Activated CD4-positive, CD25-positive, alpha-beta regulatory T cell (primary cell): ENCODE measurements around the gene FGD3.
"Not testable (repeated sequence)": the region's sequence is repeated elsewhere in the genome, so short reads cannot be mapped to it uniquely, and the experiment has no call there.

Experiments used
- DNase-seq, 4 experiments: peaks; one replicate each; lab custom pipeline; 2025; lab: John Stamatoyannopoulos, UW

Gene FGD3

DNA sequence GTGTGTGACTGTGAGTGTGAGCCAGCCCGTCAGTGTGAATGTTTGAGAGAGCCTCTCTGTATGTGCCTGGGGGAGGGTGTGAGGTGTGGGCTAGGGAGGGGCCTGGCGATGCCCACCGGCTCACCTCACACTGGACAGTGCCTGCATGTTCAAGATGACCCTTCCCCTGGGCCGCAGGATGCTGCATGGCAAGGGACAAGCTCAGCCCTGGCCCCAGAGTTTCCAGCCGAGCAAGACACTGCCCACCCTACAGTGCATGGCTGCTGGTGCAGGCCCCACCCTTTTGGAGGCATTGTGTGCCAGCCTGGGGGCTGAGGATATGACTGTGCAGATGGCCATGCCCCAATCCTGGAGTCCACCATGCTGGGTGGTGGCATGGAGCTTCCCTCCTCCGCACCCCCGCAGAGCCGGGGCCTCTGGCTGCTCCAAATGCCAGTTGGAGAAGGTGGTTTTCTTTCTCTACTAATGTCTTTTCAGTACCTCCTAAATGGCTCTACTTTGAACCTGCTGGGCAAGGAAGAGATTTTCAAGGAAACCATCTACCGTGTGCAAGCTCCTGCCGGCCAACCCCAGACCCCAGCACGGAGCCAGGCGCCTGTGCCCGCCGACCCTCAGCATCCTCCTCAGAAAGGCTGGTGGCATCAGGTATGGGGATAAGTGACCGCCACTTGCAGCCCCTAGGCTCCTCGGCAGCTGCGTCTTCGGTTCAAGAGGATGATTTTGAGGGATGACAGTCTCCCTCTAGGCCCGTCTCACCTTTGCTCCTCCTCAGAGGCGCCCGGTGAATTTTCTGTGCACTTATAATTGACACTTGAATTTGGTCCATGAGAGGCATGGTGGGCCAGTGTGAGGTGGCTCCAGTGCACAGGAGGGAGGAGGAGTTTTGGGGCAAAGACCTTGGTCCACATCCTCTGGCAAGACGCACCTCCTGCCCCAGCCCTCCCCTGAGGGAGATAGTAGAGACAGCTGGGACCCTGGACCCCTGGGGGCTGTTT, 27.7 kb downstream of the FGD3 start:
- no peak for DNase-seq

DNA sequence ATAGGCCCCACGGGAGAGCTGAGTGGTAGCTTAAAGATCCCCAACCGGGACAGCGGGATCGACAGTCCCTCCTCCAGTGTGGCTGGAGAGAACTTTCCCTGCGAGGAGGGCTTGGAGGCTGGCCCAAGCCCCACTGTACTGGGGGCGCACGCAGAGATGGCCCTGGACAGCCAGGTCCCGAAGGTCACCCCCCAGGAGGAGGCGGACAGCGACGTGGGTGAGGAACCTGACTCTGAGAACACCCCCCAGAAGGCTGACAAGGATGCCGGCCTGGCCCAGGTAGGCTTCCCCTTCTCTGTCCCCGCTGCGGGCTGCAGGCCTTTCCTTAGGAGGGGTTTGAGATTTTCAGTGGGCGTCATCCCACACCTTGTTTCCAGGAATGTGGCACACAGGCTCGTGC, 29.1 kb downstream of the FGD3 start:
- no peak for DNase-seq

DNA sequence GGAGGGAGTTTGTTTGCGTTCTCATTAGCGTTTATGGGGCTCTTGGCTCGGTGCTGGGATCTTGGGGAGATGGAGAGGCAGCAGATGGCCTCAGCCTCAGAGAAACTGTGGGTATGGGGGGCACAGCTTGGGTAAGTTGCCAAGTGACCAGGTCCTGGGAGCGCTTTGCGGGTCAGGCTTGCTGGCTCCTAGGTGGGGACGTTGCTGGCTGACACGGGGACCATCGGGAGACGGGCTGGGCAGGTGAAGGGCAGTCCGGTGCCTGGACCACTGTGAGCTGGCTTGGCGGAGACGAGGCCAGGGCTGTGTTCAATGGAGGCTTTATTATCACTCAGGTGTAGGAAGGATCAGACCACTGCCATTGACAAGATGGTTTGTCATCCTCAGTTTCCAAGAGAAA, 30.0 kb downstream of the FGD3 start:
- DNase-seq: no peak

DNA sequence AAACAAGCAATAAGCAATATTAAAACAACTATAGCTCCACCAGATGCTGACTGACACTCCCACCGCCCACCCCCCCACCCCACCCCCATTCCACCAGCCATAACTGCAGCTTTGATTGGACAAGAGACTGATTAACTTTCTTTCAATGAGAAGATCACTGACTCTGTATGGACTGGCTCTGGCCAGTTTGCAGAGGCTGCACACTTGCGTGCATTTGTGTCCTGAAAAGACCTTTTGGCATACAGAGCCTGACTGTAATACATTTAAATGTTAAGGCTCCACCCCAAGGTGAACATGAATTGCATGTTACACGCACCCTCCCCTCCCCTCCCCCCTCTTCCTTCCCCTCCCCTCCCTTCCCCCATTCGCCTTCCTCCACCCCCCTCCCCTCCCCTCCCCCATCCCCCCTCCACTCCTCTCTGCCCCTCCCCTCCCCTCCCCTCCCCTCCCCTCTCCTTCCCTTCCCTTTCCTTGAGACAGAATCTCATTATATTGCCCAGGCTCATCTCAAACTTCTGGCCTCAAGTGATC, 31.1 kb downstream of the FGD3 start:
- DNase-seq: no peak

DNA sequence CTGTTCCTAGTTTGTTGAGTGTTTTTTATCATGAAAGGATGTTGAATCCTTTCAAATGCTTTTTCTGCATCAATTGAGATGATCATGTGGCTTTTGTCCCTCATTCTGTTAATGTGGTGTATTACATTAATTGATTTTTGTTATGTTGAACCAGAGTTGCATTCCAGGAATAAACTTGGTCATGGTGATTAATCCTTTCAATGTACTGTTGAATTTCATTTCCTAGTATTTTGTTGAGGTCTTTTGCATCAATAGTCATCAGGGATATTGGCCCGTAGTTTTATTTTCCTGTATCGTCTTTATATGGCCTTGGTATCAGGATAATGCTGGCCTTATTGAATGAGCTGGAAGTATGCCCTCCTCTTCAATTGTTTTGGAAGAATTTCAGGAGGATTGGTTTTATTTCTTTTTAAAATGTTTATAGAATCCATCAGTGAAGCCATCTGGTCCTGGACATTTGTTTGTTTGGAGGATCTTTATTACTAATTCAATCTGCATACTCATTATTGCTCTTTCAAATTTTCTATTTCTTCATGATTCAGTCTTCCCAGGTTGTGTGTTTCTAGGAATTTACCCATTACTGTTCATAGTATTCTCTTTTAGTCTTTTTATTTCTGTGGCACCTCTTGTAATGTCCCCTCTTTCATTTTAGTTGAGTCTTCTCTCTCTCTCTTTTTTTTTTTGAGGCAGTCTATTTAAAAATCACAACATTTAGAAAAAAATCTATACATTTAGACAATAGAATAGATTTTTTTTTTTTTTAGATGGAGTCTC, 32.1 kb downstream of the FGD3 start:
- no peak for DNase-seq

DNA sequence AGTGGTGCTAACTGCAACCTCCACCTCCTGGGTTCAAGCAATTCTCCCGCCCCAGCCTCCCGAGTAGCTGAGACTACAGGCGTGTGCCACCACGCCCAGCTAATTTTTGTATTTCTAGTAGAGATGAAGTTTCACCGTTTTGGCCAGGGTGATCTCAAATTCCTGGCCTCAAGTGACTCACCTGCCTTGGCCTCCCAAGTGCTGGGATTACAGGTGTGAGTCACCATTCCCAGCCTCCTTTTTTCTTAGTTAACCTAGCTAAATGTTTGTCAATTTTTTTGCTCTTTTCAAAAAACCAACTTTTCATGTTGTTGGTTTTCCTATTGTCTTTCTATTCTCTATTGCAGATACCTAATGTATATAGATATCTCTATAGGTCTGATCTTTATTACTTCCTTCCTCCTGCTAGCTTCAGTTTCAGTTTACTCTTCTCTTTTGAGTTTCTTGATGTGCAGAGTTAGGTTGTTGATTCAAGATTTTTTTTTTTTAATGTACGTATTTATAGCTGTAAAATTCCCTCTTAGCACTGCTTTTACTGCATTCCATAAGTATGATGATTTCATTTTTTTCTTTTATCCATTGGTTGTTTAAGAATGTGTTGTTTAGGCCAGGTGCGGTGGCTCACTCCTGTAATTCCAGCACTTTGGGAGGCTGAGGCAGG, 32.9 kb downstream of the FGD3 start:
- no peak for DNase-seq

DNA sequence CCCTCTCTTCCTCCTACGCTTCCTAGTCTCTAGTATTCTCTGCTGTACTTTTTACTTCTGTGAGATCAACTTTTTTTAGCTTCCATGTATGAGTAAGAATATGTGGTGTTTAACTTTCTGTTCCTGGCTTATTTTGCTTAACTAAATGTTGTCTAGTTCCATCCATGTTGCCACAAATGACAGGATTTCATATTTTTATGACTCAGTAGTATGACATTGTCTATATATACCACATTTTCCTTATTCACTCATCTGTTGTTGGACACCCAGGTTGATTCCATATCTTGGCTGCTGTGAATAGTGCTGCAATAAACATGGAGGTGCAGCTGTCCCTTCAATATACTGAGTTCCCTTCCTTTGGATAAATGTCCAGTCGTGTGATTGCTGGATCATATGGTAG, 34.8 kb downstream of the FGD3 start:
- DNase-seq: no peak

DNA sequence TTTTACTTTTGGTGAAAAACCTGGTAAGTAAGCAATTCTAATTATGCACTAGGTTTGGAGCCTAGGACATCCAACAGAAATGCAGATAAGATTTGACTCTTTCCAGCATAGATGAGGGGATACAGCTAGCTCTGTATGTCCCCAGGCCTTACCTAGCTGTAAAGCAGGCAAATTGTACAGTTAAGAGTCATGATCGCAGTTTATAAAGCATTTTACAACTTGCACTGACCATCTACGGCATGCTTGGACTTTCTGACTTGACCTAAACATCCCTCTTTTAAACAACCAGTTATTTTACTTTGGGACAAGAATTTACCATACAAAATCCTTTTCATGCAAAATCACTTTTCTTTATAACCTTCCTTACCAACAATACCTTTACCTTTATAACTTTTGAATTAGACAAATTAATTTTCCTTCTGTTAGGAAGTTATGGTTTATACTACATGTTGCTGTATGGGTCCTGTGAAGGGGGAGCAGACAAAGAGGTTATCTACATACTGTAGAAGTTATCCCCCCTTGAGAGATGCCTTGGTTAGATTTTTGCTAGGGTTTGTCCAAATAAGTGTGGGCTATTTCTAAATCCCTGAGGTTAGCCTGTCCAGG, 36.8 kb downstream of the FGD3 start:
- no peak for DNase-seq

DNA sequence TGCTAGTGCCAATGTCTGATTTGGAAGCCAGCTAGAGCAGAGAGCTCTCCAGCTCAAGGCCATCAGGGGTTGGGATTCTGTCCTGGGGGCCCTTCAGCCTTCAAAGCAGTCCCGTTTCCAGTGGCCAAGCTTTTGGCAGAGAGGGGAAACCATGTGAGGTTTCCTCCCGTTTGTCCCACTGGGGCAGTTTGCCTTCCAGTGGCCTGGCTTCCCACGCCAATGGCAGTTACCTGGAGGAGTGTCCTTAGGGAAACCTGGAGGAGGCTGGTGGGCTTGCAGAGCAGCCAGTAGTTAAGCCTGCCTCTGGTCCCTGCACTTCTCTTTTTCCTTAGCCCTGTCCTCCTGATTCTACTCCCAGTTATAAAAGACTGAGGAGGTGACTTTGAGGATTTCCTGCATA, 37.7 kb downstream of the FGD3 start:
- DNase-seq: no peak

DNA sequence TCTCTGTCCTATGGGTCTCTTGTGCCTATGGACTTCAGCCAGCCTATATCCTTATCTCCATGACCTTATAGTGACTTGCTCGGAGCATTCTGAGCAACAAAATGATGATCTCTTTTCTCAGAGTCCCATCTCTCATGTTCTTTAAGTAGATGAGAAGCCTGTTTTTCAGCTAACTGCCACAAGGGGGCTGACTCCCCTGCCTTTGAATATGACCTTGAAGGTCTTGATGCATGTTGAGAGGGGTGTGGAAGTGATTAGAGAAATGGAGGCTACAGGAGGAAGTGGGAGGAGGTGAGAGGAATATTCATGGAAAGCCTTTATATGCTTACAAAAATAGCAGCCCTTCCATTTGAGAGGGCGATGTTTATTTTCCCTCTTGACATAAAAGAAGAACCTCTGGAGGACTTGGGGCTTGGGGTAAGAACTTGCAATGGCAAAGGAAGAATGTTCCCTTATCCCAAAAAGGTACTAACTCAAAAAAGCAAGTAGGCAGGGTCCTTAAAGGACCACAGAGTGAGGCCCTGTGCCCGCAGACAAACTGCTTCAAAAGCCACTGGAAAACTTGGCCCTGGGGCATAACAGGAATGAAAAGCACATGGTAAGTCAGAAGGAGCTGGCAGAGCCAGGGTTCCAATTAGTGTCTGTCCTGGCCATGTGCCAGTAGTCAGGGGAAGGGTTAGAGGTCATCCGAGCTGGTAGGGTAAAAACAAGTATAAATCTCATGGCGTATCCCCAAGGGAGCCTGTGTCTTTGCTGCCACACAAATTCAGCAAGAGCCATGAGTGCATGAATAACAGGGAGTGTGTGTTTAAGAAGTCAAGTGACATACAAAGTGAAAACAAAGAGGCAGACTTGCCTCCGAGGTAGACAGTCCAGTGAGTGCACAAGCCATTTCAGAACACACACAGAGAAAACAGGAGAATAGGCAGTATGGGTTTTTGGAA, 39.1 kb downstream of the FGD3 start:
- DNase-seq: peak in 2 of 4 experiments; percentile 32 to 38

DNA sequence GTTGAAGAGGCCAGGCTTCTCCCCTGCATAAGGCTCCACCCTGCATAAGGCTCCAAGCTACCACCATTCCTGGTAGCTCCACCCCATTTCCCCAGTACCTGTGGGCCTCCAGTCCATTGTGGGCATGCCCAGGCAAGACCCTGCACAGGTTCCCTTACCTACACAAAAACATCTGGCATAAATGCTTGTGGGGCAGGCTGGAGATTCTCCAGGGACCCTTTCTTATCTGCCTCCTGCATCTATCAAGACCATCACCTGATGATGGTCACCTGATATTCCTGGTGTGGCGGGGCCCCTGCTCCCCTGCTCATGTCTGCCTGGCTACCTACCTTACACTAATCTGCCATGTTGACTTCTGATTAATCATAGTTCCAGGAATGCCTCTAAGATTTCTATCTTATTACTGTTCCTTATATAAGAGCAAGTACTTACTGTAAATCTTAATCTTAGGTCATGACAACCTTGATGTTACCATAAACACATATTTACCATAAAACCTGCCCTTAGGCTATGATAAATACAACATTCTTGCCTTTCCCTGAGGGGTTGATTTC, 41.0 kb downstream of the FGD3 start:
- no peak for DNase-seq

DNA sequence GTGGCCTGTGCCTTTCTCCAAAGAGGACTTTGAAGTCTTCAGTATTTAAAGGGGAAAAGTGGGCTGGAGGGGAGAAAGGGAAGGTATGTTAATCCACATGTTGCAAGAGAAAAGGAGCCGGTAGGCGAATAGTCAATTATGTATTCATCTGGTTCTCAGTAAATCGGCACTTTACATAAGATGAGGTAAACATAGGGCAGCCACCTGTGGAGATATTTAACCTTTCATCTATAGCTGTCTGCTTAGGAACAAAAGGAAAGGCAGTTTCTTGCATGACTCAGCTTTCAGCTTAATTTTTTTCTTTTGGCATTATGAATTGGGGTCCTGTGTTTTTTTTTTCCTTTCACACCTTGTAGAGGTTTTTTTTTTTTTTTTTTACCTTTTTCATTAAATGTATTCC, 42.2 kb downstream of the FGD3 start:
- no peak for DNase-seq

DNA sequence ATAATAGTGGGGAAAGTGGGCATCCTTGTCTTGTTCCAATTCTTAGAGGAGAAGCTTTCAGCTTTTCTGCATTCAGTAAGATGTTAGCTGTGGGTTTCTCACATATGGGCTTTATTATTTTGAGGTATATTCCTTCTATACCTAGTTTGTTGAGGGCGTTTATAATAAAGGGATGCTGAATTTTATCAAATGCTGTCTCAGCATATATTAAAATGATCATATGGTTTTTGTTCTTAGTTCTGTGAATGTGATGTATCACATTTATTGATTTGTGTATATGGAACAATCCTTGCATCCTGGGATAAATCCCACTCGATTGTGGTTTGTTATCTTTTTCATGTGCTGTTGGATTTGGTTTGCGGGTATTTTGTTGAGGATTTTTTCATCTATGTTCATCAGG, 43.1 kb downstream of the FGD3 start:
- DNase-seq: no peak

DNA sequence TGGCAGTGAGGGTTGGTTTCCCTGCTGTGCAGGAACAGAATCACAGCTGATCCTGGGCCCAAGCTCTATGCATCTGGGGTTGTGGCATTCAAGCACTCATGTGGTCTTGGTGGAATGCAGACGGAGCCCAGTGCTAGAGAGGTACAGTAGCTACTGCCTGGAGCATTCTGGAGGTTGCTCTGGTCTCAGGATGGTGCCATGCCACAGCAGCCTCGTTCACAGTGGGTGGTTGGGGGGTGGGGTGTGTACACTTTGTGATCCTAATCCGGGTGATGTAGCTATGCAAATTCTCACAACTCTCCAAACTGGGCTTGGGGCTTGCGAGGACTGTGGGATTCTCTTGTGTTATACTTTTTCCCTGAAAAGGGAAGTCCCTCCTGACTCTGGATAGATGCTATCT, 45.2 kb downstream of the FGD3 start:
- DNase-seq: no peak

DNA sequence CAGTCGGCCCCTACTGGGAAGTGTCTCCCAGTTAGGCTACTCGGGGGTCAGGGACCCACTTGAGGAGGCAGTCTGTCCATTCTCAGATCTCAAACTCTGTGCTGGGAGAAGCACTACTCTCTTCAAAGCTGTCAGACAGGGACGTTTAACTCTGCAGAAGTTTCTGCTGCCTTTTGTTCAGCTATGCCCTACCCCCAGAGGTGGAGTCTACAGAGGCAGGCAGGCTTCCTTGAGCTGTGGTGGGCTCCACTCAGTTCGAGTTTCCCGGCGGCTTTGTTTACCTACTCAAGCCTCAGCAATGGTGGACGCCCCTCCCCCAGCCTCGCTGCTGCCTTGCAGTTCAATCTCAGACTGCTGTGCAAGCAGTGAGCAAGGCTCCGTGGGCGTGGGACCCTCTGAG, 51.5 kb downstream of the FGD3 start:
- DNase-seq: not testable (repeated sequence)

DNA sequence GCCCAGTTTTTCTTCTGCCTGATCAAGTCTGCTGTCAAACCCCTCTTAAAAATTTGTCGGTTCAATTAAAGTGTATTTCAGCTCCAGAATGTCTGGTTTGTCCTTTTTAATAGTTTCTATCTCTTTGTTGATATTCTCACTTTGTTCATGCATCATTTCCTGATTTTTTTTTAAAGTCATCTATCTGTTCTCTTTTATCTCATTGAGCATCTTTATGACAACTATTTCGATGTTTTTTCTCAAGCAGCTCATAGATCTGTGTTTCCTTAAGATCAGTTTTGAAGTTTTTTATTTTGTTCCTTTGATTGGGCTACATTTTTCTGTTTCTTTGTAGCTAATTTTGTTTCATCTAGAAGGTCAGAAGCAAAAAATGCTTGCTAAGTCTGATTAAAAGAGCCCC, 53.7 kb downstream of the FGD3 start:
- DNase-seq: no peak

DNA sequence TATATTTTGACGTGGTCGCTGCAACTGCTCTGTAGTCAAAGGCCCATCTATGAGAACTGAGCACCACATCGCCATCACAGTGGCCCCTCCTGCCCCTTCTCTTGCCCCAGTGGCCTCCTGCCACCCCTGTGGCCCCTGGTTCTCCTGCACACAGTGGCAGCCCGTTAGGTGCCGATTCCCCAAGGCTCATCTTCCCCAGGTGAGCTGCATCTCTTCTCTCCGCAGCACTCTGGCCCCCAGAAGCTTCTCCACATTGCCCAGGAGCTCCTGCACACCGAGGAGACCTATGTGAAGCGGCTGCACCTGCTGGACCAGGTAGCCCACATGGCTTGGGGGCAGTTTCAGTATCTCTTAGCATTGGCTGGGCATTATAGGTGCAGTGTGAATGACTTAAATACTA, 55.4 kb downstream of the FGD3 start:
- DNase-seq: no peak

DNA sequence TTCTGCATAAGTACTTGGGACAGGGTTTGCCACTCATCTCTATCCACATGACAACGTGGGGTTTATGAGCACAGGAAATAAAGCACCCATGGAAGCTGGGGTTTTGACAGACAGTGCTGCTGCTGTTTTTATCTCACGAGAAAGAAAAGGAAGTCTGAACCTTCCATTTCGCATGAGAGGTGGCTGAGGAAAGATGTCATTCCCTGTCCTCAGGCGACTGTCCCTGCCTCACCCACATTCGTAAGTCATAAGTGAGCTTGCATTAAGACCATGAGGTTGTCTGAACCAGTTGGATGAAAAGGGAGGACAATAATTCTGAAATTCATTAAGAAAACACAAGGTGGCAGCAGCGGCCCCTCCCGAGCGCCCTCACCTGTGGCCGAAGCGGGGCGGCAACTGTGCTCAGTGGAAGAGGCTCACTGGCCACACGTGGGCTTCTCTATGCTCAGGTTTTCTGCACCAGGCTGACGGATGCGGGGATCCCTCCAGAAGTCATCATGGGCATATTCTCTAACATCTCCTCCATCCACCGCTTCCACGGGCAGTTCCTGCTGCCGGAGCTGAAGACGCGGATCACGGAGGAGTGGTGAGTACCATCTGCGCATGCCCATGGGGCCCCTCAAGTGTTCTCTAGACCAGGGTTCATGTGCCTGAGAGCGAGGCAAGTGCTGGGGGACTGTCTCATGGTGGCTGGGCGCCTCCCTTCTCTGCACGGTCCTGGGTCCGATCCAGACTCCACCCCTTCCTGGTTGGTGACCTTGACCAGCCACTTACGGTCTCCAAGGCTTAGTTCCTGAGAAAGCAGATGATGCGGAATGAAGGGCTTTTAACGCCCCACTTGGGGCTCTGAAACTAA, 56.5 kb downstream of the FGD3 start:
- peak; percentile 36 to 50 (median 44) for DNase-seq

DNA sequence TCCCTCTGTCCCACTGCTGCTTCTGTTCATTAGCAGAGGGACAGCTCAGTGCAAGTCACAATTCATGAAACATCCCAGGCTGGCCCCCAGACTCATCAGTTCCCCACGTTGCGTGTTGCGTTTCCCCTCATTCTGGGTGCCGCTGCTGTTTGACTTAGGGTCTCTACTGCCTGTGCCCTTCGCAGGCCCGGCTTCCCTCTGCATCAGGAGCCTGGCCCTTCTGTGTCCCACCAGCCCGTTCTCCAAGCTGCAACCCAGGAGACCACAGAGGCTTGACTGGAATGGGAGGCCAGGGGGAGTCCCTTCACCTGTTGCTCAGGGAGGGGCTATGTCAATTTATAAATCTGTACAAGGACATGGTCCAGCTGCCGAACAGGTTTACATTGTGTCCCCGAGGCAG, 57.2 kb downstream of the FGD3 start:
- DNase-seq: no peak

DNA sequence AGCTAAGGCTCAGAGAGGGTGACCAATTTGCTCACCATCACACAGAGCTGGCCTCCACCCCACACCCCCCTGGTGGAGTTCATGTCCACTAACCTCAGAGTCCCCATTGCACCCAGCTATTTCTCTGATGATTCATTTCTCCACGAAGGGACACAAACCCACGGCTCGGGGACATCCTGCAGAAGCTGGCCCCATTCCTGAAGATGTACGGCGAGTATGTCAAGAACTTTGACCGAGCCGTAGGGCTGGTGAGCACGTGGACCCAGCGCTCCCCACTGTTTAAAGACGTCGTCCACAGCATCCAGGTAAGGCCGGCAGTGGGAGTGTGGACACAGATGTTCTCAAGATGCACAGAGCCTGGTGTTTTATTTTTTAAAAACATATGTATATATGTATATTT, 58.6 kb downstream of the FGD3 start:
- DNase-seq: no peak
